ENCODE measurements around the gene SOX6. TPM values are rescaled to one million over a fixed set of nuclear protein-coding genes. Genes with fewer than 3 reads are reported as not detected.

SOX6 gene
- total RNA-seq, 2 donors from 2014 or later, result 3.1 to 15.5 TPM

GRCh38 chr11:16287630-16288280 lies 68.6 kb downstream of the SOX6 start:
- H3K27ac ChIP-seq, result no peak overlapping the region
- no peaks in the 10 kb centered on the region for H3K4me1 ChIP-seq (replicated peaks)
- TF ChIP-seq POLR2A (IDR thresholded peaks at IDR 0.05), result no peak
- TF ChIP-seq POLR2AphosphoS5 (IDR thresholded peaks at IDR 0.05), result no peak
- TF ChIP-seq CTCF (IDR thresholded peaks at IDR 0.05), result no peak
- DNase-seq (ENCODE audit: low spot score), result no peak
- H3K36me3 ChIP-seq, result no peaks in the 10 kb centered on the region
- WGBS, result 74% methylated on average over 3 of the region's 3 CpGs
- no peaks in the 10 kb centered on the region for H3K9me3 ChIP-seq
- intact Hi-C loops (cut with DNase I), result no loop called here
- no peaks in the 10 kb centered on the region for H3K27me3 ChIP-seq (replicated peaks; ENCODE audit: insufficient read depth)
- H3K4me3 ChIP-seq, result no peak overlapping the region

GRCh38 chr11:16286095-16286494 lies 70.3 kb downstream of the SOX6 start:
- TF ChIP-seq POLR2AphosphoS5 (IDR thresholded peaks at IDR 0.05) (no peak), POLR2A (IDR thresholded peaks at IDR 0.05) (no peak), CTCF (IDR thresholded peaks at IDR 0.05) (no peak)
- H3K4me1 ChIP-seq (replicated peaks), result no peaks in the 10 kb centered on the region
- 67% methylated on average over 3 of the region's 3 CpGs for WGBS
- no peaks in the 10 kb centered on the region for H3K27me3 ChIP-seq (replicated peaks; ENCODE audit: insufficient read depth)
- intact Hi-C loops (cut with DNase I), result no loop called here
- H3K4me3 ChIP-seq, result no peak overlapping the region
- H3K9me3 ChIP-seq, result no peaks in the 10 kb centered on the region
- DNase-seq (ENCODE audit: low spot score), result no peak
- no peaks in the 10 kb centered on the region for H3K36me3 ChIP-seq
- H3K27ac ChIP-seq, result no peak overlapping the region

GRCh38 chr11:16280256-16280682 lies 76.1 kb downstream of the SOX6 start:
- no peak for DNase-seq (ENCODE audit: low spot score)
- Histone ChIP-seq H3K27me3 (replicated peaks; ENCODE audit: insufficient read depth) (no peaks in the 10 kb centered on the region), H3K27ac (no peak overlapping the region), H3K4me3 (no peak overlapping the region), H3K36me3 (no peaks in the 10 kb centered on the region), H3K9me3 (no peaks in the 10 kb centered on the region), H3K4me1 (replicated peaks) (no peaks in the 10 kb centered on the region)
- intact Hi-C loops (cut with DNase I), result no loop called here
- TF ChIP-seq CTCF (IDR thresholded peaks at IDR 0.05) (no peak), POLR2AphosphoS5 (IDR thresholded peaks at IDR 0.05) (no peak), POLR2A (IDR thresholded peaks at IDR 0.05) (no peak)
- 61% methylated on average over 5 of the region's 5 CpGs for WGBS

GRCh38 chr11:16279524-16279923 lies 76.8 kb downstream of the SOX6 start:
- Histone ChIP-seq H3K27ac (no peak overlapping the region), H3K4me3 (no peak overlapping the region)

More at GRCh38 chr11:16279524-16279923, 76.8 kb downstream of the SOX6 start:
- DNase-seq (ENCODE audit: low spot score), result no peak
- Histone ChIP-seq H3K4me1 (replicated peaks) (no peaks in the 10 kb centered on the region), H3K27me3 (replicated peaks; ENCODE audit: insufficient read depth) (no peaks in the 10 kb centered on the region), H3K9me3 (no peaks in the 10 kb centered on the region), H3K36me3 (no peaks in the 10 kb centered on the region)
- intact Hi-C loops (cut with DNase I), result no loop called here
- TF ChIP-seq POLR2AphosphoS5 (IDR thresholded peaks at IDR 0.05) (no peak), CTCF (IDR thresholded peaks at IDR 0.05) (no peak), POLR2A (IDR thresholded peaks at IDR 0.05) (no peak)

All from prostate gland (tissue), 2 donors.